Measurements from ENCODE around the gene GRK5.

GRK5 gene

GRCh38 chr10:119384127-119384526, 176.8 kb downstream of the GRK5 start:
- CTCF ChIA-PET = no interaction called here
- TF ChIP-seq FOXA1 (IDR thresholded peaks at IDR 0.05) (no peak), SUZ12 (IDR thresholded peaks at IDR 0.05) (no peak), NFRKB (IDR thresholded peaks at IDR 0.05) (no peak), FOXK2 (IDR thresholded peaks at IDR 0.05) (no peak), LEF1 (IDR thresholded peaks at IDR 0.05; ENCODE audit: borderline replicate concordance) (no peak), TARDBP (IDR thresholded peaks at IDR 0.05) (no peak), L3MBTL2 (conservative IDR thresholded peaks at IDR 0.05) (no peak), PKNOX1 (IDR thresholded peaks at IDR 0.05) (no peak), CTBP1 (IDR thresholded peaks at IDR 0.05; ENCODE audit: borderline replicate concordance) (no peak), ZNF384 (IDR thresholded peaks at IDR 0.05) (no peak), HDGF (IDR thresholded peaks at IDR 0.05; ENCODE audit: borderline replicate concordance) (no peak), ELF4 (IDR thresholded peaks at IDR 0.05) (no peak), ARNT (IDR thresholded peaks at IDR 0.05) (no peak), BHLHE40 (IDR thresholded peaks at IDR 0.05; ENCODE audit: borderline replicate concordance) (no peak), FOXM1 (IDR thresholded peaks at IDR 0.05; ENCODE audit: borderline replicate concordance) (no peak), SP1 (IDR thresholded peaks at IDR 0.05) (no peak)
- POLR2A ChIA-PET = no interaction called here
- DNase-seq (ENCODE audit: extremely low spot score) = no peak

- TF ChIP-seq NFRKB (IDR thresholded peaks at IDR 0.05) (no peak), FOXA1 (IDR thresholded peaks at IDR 0.05) (no peak), TARDBP (IDR thresholded peaks at IDR 0.05) (no peak), SUZ12 (IDR thresholded peaks at IDR 0.05) (no peak), ARNT (IDR thresholded peaks at IDR 0.05) (no peak), FOXK2 (IDR thresholded peaks at IDR 0.05) (no peak), CTBP1 (IDR thresholded peaks at IDR 0.05; ENCODE audit: borderline replicate concordance) (no peak), L3MBTL2 (conservative IDR thresholded peaks at IDR 0.05) (no peak), BHLHE40 (IDR thresholded peaks at IDR 0.05; ENCODE audit: borderline replicate concordance) (no peak), ZNF384 (IDR thresholded peaks at IDR 0.05) (no peak), ELF4 (IDR thresholded peaks at IDR 0.05) (no peak), LEF1 (IDR thresholded peaks at IDR 0.05; ENCODE audit: borderline replicate concordance) (no peak), PKNOX1 (IDR thresholded peaks at IDR 0.05) (no peak), HDGF (IDR thresholded peaks at IDR 0.05; ENCODE audit: borderline replicate concordance) (no peak), FOXM1 (IDR thresholded peaks at IDR 0.05; ENCODE audit: borderline replicate concordance) (no peak), SP1 (IDR thresholded peaks at IDR 0.05) (no peak)
- ChIA-PET POLR2A (no interaction called here), CTCF (no interaction called here)
- no peak for DNase-seq (ENCODE audit: extremely low spot score)
Measured at GRCh38 chr10:119386666-119387065, 179.3 kb downstream of the GRK5 start.

GRCh38 chr10:119388849-119389345, 181.5 kb downstream of the GRK5 start:
- CTCF ChIA-PET = interaction anchor here (0.9 kb wide), 1 partner anchor 189 kb away, joined by 3 read pairs; no protein-coding TSS in a partner anchor
- POLR2A ChIA-PET = no interaction called here

GRCh38 chr10:119391440-119392251, 184.3 kb downstream of the GRK5 start:
- no peak for DNase-seq (ENCODE audit: extremely low spot score)
- no peak for TF ChIP-seq TARDBP (IDR thresholded peaks at IDR 0.05)
- no peak for TF ChIP-seq SUZ12 (IDR thresholded peaks at IDR 0.05)
- no peak for TF ChIP-seq PKNOX1 (IDR thresholded peaks at IDR 0.05)
- TF ChIP-seq L3MBTL2 (conservative IDR thresholded peaks at IDR 0.05) = no peak
- TF ChIP-seq ZNF384 (IDR thresholded peaks at IDR 0.05) = no peak
- no peak for TF ChIP-seq SP1 (IDR thresholded peaks at IDR 0.05)
- TF ChIP-seq LEF1 (IDR thresholded peaks at IDR 0.05; ENCODE audit: borderline replicate concordance) = no peak
- no peak for TF ChIP-seq NFRKB (IDR thresholded peaks at IDR 0.05)
- TF ChIP-seq HDGF (IDR thresholded peaks at IDR 0.05; ENCODE audit: borderline replicate concordance) = no peak
- no peak for TF ChIP-seq ELF4 (IDR thresholded peaks at IDR 0.05)
- no peak for TF ChIP-seq ARNT (IDR thresholded peaks at IDR 0.05)
- TF ChIP-seq BHLHE40 (IDR thresholded peaks at IDR 0.05; ENCODE audit: borderline replicate concordance) = no peak
- TF ChIP-seq FOXA1 (IDR thresholded peaks at IDR 0.05) = no peak
- TF ChIP-seq FOXM1 (IDR thresholded peaks at IDR 0.05; ENCODE audit: borderline replicate concordance) = no peak
- ChIA-PET POLR2A (no interaction called here), CTCF (no interaction called here)

More at GRCh38 chr10:119388849-119389345, 181.5 kb downstream of the GRK5 start:
- DNase-seq (ENCODE audit: extremely low spot score) = no peak
- no peak for TF ChIP-seq NFRKB (IDR thresholded peaks at IDR 0.05)

GRCh38 chr10:119393019-119393418, 185.6 kb downstream of the GRK5 start:
- TF ChIP-seq PKNOX1 (IDR thresholded peaks at IDR 0.05) (peak; percentile 73), FOXM1 (IDR thresholded peaks at IDR 0.05; ENCODE audit: borderline replicate concordance) (no peak)
- DNase-seq (ENCODE audit: extremely low spot score) = no peak
- ChIA-PET POLR2A (interaction anchor here (0.8 kb wide), 1 partner anchor 78 kb away, joined by 3 read pairs; no protein-coding TSS in a partner anchor), CTCF (no interaction called here)

- no peak for TF ChIP-seq LEF1 (IDR thresholded peaks at IDR 0.05; ENCODE audit: borderline replicate concordance)
- no peak for TF ChIP-seq PKNOX1 (IDR thresholded peaks at IDR 0.05)
- TF ChIP-seq SUZ12 (IDR thresholded peaks at IDR 0.05) = no peak
- TF ChIP-seq CTBP1 (IDR thresholded peaks at IDR 0.05; ENCODE audit: borderline replicate concordance) = no peak
- no peak for TF ChIP-seq HDGF (IDR thresholded peaks at IDR 0.05; ENCODE audit: borderline replicate concordance)
- TF ChIP-seq NFRKB (IDR thresholded peaks at IDR 0.05) = no peak
- TF ChIP-seq FOXA1 (IDR thresholded peaks at IDR 0.05) = no peak
- TF ChIP-seq FOXM1 (IDR thresholded peaks at IDR 0.05; ENCODE audit: borderline replicate concordance) = no peak
- TF ChIP-seq ARNT (IDR thresholded peaks at IDR 0.05) = no peak
- TF ChIP-seq L3MBTL2 (conservative IDR thresholded peaks at IDR 0.05) = no peak
- TF ChIP-seq FOXK2 (IDR thresholded peaks at IDR 0.05) = no peak
- TF ChIP-seq ELF4 (IDR thresholded peaks at IDR 0.05) = no peak
- no peak for TF ChIP-seq ZNF384 (IDR thresholded peaks at IDR 0.05)
- ChIA-PET POLR2A (no interaction called here), CTCF (no interaction called here)
- no peak for DNase-seq (ENCODE audit: extremely low spot score)
Measured at GRCh38 chr10:119393421-119393820, 186.1 kb downstream of the GRK5 start.

Measured in HEK293T (cell line).